GM19240 (cell line): Measurements from ENCODE around the gene NAALADL2.
"Not testable (repeated sequence)": the region's sequence is repeated elsewhere in the genome, so short reads cannot be mapped to it uniquely, and the experiment has no call there.

Experiments
- DNase-seq: peaks from one replicate; pipeline ENCODE4 v3.0.0; 2011; ENCODE audit warnings: low spot score; ENCODE audit not compliant: insufficient read length

Gene NAALADL2

DNA sequence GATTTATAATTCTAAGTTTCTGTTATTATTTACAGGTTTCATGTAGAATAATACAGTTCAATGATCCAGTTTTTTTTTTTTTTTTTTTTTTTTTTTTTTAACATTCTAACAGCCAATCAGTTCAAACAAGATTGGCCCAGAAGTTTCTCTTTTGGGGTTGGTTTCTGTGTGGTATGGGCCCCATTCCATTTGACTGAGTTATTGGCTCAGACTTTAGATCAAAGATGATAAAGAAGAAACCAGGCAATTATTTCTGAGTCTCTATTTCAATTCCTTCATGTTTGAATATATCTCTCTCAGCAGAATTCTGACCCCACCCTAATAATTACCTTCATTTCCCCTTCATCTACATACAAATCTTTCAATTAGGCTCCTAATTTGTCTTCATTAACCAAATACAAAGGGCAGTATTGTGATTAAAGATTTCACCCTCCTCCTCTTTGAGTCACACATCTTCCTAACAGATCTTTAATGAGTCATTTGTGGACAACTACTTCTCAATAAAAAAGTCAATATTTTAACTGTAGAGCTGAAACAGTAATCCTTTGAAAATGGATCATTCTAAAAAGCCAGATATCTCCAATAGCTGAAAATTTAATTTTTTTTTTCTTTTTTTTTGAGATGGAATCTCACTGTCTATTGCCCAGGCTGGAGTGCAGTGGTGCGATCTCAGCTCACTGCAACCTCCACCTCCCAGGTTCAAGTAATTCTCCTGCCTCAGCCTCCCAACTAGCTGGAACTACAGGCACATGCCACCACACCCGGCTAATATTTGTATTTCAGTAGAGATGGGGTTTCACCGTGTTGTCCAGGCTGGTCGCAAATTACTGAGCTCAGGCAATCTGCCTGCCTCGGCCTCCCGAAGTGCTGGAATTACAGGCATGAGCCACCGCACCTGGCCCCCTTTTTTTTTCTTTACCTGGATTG, 878.8 kb downstream of the NAALADL2 start:
- DNase-seq = no peak

DNA sequence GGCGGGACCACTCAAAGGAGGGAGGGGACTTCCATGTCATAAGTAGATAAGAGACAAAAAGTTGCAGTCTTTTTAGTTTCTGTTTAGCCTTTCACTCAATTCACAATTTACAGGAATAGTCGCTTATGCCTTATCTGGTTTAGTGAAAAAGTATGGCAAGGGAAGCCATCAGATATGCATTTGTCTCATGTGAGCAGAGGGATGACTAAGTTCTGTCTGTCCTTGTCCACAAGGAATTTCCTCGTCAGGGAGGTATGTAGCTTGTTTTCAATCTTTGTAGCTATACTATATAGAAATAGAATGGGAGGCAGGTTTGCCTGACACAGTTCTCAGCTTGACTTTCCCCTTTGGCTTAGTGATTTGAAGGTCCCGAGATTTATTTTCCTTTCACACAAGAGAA, 882.8 kb downstream of the NAALADL2 start:
- DNase-seq = no peak

DNA sequence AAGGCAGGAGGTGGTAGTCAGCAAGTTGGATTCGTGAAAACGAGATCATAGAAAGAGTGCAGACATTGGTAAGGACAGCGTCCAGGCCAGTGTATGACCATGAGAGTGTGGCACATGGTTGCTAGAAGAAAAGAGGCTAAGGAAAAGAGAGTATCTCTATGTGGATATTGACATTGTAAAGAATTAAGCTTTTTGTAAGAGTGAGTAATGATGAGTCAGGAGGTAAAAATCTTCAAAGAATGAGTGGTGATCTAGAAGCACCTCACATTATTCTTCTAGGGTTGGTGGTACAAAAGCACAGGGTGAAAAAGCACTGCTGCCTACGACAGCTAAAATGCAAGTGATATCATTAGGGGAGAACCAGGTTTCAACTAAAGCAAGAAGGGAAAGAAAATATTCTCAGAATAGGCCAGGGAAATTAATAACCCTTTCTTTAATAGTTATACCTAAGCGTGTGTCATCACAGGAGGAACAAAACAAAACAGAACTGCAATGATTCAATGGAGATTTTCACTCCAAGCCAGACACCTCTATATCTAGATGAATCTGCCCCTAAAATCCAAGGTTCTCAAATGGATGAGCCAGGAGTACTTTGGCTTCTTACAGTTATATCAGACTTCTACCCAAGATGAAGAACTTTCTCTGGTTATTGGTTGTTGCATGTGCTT, 884.7 kb downstream of the NAALADL2 start:
- DNase-seq = no peak

DNA sequence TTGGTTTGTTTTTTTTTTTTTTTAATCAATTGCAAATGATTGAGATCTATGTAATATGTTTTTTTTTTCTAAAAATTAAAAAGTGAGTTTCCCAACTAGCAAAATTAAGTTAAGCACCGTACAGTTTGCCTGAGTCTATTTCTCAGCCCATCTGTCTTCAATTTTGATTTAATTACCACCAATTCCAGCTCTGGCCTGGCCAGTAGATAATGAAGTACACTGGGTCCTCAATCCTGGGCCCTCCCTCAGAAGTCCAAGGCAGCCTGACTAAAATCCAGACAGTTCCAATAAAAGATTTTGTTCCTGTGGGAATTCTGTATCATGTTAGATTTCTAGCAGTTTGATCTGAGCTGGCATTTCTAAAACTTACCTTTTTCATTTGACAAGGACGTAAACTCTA, 887.2 kb downstream of the NAALADL2 start:
- DNase-seq = no peak

DNA sequence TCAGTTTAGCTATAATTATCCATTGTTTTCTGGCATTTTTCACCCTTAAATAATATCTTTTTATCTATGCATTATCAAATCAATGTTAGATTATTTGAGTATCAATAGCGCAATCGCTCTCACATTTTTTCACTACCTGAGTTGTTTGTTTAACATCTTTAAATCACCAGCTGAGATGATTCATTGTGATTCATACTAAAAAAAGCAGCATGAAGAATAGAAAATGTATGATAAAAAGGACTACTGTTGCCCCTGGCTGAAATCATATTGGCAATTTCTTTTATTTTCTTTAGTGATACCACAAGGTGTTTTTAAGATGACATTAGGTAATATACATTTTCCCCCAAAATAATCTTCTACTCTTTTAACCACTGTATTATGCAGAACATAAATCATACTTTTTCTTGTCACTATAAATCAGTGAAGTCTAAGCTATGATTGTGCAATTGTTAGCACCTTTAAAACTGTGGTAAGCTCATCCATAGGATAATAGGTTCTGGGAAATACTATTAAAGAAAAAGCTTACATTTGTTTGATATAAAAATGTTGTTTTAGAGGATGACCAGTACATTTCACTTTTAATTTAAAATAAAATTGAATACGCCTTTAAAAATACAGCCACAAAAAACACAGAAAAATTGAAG, 889.1 kb downstream of the NAALADL2 start:
- no peak for DNase-seq

DNA sequence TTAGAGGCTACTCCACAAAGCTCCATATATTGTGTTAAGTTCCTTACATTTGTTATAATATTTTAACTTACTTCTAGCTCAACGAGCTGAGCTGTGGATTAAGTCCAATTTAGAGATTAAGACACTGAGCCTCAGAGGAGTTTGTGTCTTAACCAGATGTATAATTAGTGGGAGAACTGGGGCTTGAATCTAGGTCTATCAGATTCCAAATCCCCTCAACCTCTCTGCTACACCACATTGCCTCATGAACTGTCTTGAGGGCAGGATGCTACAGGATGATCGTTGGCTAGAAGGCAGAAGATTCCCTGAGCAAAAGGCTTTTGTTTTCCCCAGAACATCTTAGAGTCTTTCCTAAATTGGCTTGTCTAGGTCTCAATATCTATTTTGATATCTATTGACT, 890.8 kb downstream of the NAALADL2 start:
- DNase-seq = no peak

DNA sequence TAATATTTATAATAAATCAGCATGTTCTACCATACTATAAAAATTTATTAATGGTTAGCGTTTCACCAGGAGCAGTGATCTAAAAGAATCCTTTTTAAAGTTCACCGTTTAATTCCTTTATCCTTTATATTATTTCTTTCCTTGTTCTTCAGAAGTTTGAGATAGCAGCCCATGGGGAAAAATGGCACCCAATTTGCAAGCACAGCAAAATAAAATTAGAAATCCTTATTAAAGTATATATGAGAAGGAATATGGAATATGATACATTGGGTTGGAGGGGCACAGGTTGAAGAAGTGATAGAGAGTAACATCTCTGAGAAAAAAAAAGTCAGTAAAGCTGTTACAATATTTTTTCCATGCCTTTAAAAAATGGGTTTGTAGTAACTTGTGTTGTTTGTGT, 892.0 kb downstream of the NAALADL2 start:
- DNase-seq = no peak

DNA sequence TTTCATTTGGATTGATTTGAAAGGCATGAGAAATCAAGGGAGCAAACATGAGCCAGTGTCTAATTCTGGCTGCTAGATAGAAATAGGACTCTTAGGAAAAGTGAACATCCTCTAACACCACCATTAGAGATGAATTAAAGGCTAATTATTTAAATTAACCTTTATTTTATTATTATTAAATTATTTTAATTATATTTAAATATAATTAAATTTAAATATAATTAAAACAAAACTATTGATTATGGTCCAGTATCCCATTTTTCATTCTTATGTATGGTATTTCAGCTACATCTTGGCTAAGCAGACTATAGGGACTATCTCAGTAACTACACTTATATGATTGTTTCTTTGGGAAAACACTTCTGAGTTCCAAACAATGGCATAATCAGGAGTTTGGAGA, 904.8 kb downstream of the NAALADL2 start:
- DNase-seq = no peak

DNA sequence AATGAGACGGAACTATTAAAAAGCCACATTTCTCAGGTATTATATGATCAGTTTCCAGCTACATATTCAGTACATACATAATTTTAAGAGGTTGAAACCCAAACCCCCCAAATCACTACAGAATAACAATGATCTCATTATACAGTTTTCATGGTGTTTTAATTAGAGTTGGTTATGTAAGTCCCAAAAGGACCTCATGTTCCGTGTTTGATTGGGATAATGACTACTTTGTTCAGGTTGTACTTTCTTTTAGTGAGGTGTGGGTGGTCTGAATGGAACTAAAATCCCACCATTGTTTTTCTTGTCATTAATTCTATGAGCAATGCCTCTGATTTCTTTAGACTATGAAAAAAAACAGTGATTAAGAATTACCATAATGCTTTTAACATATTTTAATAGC, 905.6 kb downstream of the NAALADL2 start:
- no peak for DNase-seq

DNA sequence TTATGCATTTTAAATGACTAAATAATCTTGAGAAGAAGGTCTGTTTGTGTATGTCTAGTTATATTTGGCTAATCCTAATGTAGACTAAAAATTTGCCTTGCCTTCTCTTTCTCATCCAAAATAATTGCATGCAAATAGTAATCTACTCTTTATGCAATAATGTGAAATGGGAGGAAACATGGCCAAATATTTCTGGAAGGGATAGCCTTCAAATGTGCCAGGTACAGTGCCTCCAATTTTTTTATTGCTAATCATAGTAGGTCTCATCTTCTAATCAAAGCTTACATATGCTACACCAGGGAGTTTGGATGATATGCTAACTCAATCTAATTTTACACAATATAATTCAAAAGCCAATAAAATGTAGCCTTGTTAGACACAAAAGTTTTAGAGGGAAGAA, 911.3 kb downstream of the NAALADL2 start:
- DNase-seq = no peak

DNA sequence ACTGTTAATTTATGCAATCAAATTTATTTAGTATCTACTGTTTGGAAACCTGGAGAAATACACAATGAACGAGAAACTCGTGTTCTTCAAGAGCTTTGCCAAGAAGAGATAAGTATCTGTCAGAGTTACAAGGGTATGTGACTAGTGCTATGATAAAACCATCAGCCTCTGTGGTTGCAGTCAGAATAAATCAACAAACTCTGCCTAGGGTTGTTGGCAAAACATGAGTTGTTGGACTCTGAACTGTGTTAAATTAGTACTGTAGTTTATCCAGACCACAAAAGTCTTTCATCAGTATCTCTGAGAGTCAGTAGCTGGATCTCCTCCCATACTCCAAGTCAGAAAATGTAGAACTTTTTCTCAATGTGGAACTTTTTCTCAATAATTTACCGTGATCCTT, 918.4 kb downstream of the NAALADL2 start:
- no peak for DNase-seq

DNA sequence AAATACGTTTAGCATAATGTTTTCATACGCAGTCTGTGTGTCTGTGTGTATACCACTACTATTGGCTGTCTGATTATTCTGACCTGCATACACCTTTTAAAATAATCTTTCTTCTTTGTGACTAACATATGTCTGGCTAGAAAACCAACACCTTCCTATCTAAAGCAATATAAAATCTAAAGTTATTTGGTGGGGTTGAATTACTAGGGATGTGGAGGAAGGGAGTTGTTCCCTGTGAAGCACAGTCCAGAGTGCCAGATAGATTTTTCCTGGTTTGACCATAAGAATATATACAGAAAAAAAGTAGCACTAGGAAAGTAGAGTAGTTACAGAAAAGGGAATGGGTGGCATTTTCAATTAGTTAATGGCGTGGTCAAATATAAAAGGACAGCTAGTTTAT, 918.8 kb downstream of the NAALADL2 start:
- no peak for DNase-seq

DNA sequence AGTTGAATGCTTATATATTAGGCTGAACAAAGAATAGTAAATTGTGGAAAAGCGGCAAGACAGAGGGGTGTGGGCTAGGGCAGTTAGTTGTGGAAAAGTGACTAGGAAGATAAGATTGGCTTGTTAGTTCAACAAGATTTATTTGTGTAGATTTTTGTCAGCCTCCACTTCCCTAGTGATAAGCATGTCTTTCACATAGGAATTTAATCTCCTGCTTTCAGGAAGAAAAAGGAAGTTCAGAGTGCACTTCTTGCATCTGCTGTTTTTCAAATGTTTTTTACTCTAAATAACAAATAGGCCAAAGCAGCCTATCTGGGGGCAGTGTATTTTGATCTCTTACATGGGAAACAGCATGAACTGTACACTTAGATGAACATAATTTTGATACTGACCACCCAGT, 919.9 kb downstream of the NAALADL2 start:
- no peak for DNase-seq

DNA sequence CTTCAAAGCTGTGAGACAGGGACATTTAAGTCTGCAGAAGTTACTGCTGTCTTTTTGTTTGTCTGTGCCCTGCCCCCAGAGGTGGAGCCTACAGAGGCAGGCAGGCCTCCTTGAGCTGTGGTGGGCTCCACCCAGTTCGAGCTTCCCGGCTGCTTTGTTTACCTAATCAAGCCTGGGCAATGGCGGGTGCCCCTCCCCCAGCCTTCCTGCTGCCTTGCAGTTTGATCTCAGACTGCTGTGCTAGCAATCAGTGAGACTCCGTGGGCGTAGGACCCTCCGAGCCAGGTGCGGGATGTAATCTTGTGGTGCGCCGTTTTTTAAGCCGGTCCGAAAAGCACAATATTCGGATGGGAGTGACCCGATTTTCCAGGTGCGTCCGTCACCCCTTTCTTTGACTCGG, 928.0 kb downstream of the NAALADL2 start:
- not testable (repeated sequence) for DNase-seq

DNA sequence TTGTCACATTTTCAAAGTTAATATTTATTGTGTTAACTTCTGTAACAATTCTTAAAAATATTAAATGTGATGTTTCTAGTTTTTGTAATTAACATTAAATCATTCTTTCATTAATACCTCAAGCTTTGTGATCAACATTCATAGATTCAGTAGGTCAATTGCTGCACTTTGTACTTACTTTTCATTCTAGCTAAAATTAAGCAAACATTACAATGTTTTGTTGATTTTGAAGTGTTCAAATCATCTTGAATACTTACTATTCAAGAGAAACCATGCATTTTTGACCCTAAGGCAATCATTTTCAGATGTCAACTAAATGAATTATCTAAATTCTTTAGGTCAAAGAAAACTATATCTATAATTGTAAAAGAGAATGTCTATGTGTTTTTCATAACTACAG, 933.1 kb downstream of the NAALADL2 start:
- DNase-seq = no peak

DNA sequence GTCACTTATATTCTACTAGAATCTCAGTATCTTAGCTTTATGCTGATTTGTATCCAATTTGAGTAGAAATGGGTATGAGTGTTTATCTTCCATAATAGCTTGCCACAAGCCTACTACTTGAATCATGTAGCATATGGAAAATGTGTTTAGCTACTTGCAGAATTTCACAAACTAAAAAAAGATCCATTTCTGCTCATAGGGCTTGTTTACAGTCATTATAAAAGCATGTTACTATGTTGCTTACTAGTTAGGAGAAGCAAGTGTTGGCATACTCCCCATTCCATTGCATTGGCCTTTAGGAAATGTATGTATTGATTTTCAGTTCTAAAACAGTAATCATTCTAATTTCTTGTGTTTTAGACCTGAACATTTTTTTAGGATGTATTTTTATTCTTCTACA, 939.2 kb downstream of the NAALADL2 start:
- DNase-seq = no peak

DNA sequence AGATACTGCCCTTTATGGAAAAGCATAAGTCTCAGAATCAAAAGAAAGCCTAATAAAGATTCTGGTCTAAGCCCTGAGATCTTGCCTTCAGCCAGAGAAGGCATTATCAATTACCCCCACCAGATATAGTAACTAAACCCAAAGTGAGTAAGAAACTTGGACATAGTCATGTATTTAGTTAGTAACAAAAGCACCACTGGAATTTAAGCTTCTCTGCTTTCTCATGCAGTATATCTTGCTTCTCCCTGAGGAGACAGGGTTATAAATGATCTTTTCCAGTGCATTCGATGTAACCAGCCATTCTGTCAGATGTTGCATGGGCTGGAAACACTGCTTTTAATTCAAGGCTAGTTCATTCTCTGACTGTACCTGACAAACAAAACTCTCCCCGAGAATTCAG, 946.7 kb downstream of the NAALADL2 start:
- no peak for DNase-seq

DNA sequence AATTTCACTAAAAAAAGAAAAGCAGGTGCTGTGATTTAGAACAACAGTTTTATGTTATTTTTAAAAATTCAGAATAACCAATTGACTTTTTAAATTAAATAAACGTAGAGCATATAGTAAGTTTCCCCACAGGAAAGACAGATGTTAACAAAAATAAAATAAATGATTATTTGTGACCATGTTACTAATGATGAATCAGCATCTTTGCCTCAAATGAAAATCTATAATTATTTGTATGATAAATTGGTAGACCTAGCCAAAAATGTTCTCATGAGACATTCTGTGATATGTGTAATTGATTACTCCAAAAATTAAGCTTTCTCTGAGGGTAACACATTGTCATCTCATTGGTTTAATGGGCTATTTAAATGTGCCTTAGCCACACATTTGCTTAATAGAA, 948.0 kb downstream of the NAALADL2 start:
- DNase-seq = no peak

DNA sequence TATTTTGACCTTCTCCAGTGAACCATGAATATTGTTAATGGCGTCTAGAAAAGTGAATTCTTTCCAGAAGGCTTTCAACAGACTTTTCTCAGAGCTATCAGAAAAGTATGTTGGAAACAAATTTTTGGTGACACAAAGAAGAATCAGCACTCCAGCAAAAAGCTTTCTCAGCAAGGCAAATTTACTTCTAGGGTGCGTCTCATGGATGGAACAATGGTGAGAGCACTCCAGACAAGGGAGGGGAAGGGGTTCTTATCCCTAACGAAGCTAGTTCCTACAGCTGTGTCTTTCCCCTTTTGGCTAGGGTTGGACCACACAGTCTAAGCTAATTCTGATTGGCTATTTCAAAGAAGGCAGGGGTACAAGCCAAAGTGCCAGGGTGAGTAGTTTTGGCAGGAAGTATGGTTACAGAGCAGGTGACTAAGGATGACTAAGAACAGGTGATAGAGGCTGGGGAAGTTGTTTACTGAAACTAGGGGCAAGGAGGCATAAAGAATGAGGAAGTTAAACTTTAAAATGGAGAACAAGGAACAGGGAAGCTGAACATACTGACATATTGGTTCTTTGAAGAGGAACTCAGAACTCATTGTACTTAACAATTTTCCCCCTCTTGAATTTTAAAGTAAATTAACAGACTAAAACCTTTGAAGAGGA, 959.8 kb downstream of the NAALADL2 start:
- DNase-seq = no peak

DNA sequence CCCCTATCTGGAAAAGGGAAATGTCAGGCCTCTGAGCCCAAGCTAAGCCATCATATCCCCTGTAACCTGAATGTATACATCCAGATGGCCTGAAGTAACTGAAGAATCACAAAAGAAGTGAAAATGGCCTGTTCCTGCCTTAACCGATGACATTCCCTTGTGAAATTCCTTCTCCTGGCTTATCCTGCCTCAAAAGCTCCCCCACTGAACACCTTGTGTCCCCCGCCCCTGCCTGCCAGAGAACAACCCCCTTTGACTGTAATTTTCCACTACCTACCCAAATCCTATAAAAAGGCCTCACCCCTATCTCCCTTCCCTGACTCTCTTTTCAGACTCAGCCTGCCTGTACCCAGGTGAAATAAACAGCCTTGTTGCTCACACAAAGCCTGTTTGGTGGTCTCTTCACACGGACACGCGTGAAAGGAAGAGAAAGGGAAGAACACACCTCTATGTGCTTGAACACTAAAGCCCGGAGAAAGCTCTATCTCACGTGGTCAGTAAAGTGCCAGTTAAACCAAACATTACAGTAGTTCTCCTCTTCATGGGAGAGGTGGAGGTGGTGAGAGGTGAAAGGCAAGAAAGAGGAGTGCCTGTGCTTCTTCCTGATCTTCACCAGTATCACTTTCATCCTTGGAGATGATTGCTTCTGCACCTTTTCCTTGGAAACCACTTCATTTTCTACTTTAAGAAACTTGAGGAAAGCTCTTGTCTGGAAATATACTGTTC, 963.8 kb downstream of the NAALADL2 start:
- DNase-seq = not testable (repeated sequence)

DNA sequence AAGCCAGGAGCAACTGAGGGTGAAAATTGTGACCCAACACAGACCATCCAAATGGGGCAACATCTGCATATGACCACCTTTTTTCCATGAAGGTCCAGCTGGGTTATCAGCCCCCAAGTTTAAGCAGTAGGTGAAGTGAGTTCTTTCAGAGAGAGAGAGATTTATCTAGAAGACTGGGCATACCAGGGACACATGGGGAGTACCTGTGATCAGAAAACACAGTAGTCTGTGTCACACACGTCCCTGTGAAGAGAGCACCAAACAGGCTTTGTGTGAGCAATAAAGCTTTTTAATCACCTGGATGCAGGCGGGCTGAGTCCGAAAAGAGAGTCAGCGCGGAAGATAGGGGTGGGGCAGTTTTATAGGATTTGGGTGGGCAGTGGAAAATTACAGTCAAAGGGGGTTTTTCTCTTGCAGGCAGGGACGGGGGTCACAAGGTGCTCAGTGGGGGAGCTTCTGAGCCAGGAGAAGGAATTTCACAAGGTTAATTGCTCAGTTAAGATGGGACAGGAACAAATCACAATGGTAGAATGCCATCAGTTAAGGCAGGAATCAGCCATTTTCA, 966.0 kb downstream of the NAALADL2 start:
- not testable (repeated sequence) for DNase-seq
